GM18526 (cell line): Measurements from ENCODE around the gene CACNG5.

Experiments
- POLR2A ChIP-seq: IDR thresholded peaks from 3 replicates; pipeline ENCODE4 v1.6.1; 2011; ENCODE audit not compliant: insufficient read length; ENCODE audit errors: extremely low read depth

CACNG5 gene

GRCh38 chr17:66858226-66859083, 23.5 kb downstream of the CACNG5 start:
- no peak for TF ChIP-seq POLR2A

- no peak for TF ChIP-seq POLR2A
Observed at GRCh38 chr17:66859353-66859752, 24.4 kb downstream of the CACNG5 start.

GRCh38 chr17:66860204-66860603, 25.3 kb downstream of the CACNG5 start:
- no peak for TF ChIP-seq POLR2A

GRCh38 chr17:66863820-66864219, 28.9 kb downstream of the CACNG5 start:
- no peak for TF ChIP-seq POLR2A

GRCh38 chr17:66865151-66865550, 30.2 kb downstream of the CACNG5 start:
- no peak for TF ChIP-seq POLR2A

GRCh38 chr17:66873962-66874361, 39.0 kb downstream of the CACNG5 start:
- TF ChIP-seq POLR2A = no peak

- TF ChIP-seq POLR2A = no peak
Observed at GRCh38 chr17:66884931-66885330, 50.0 kb downstream of the CACNG5 start.

GRCh38 chr17:66885417-66885816, 50.5 kb downstream of the CACNG5 start:
- no peak for TF ChIP-seq POLR2A

GRCh38 chr17:66889480-66890230, 54.7 kb downstream of the CACNG5 start:
- TF ChIP-seq POLR2A = no peak

GRCh38 chr17:66892246-66892645, 57.3 kb downstream of the CACNG5 start:
- TF ChIP-seq POLR2A = no peak

GRCh38 chr17:66893382-66893781, 58.5 kb downstream of the CACNG5 start:
- no peak for TF ChIP-seq POLR2A

- no peak for TF ChIP-seq POLR2A
Observed at GRCh38 chr17:66893863-66894262, 58.9 kb downstream of the CACNG5 start.

- no peak for TF ChIP-seq POLR2A
Observed at GRCh38 chr17:66897141-66897540, 62.2 kb downstream of the CACNG5 start.

GRCh38 chr17:66898536-66898935, 63.6 kb downstream of the CACNG5 start:
- no peak for TF ChIP-seq POLR2A

- no peak for TF ChIP-seq POLR2A
Observed at GRCh38 chr17:66900126-66901010, 65.5 kb downstream of the CACNG5 start.
